Prostate gland (tissue), 2 donors: Measurements from ENCODE around the gene TMEM151A. TPM values are rescaled to one million over a fixed set of nuclear protein-coding genes. Genes with fewer than 3 reads are reported as not detected.

Source experiments
- DNase-seq: peaks from one replicate; pipeline ENCODE4 v3.0.0-alpha.2; 2019; ENCODE audit warnings: low spot score
- H3K27ac ChIP-seq, 2 donors: fragments of 200-600 bp; sonication (generic); 2 replicates each; pipeline ENCODE4 v1.5.1; 2017 to 2019
- H3K27me3 ChIP-seq: fragments of 200-600 bp; sonication (generic); replicated peaks from 2 replicates; pipeline ENCODE4 v1.5.1; 2019; ENCODE audit not compliant: insufficient read depth
- H3K36me3 ChIP-seq, 2 donors: fragments of 200-600 bp; sonication (generic); 1 replicate in 1 of 2; 2 replicates in 1 of 2; pipeline versions ENCODE4 v1.5.1 to v1.8.1; 2017 to 2019
- H3K4me1 ChIP-seq: fragments of 200-600 bp; sonication (generic); replicated peaks from 2 replicates; pipeline ENCODE4 v1.5.1; 2019
- H3K4me3 ChIP-seq, 2 donors: fragments of 200-600 bp; sonication (generic); 2 replicates each; pipeline ENCODE4 v1.5.1; 2017 to 2019
- H3K9me3 ChIP-seq: fragments of 200-600 bp; sonication (generic); 2 replicates; pipeline ENCODE4 v1.5.1; 2017
- CTCF ChIP-seq, 4 experiments: fragments of 200-600 bp in 2 of 4; fragments of 450-650 bp in 2 of 4; sonication (generic) in 2 of 4; IDR thresholded peaks; 1 replicate in 3 of 4; 2 replicates in 1 of 4; pipeline ENCODE4 v1.5.1; 2016 to 2019; ENCODE audit warnings: antibody characterized with exemption in 4 of 4, mild to moderate bottlenecking in 2 of 4, moderate library complexity in 2 of 4
- POLR2A ChIP-seq: fragments of 450-650 bp; IDR thresholded peaks from one replicate; pipeline ENCODE4 v1.6.1; 2016; ENCODE audit warnings: antibody characterized with exemption, mild to moderate bottlenecking
- POLR2AphosphoS5 ChIP-seq: sonication (generic); formaldehyde crosslinking; IDR thresholded peaks from one replicate; pipeline ENCODE4 v1.6.1; 2017; ENCODE audit warnings: antibody characterized with exemption
- WGBS: methylation state at CpG from one replicate; pipeline ENCODE4 v1.1.5; 2018; 5-methylcytosine and 5-hydroxymethylcytosine counted together
- intact Hi-C: fragments of 100-400 bp; cut with DNase I; formaldehyde crosslinking; loops from one replicate; pipeline ENCODE4 v1.14.2; 2022
- total RNA-seq, 2 donors: library from RNA; depleted of rRNA; stranded (reverse); fragments of >200 nt; gene quantifications; one replicate each; pipeline ENCODE4 v1.1.0, GENCODE V29; 2016

The TMEM151A gene
- total RNA-seq, 2 donors from 2014 or later = 0.17 to 0.50 TPM

GRCh38 chr11:66292543-66293332 is 1.0 kb downstream of the TMEM151A start:
- no peaks in the 10 kb centered on the region for H3K9me3 ChIP-seq
- H3K4me1 ChIP-seq = peaks cover 14% of the 10 kb centered on the region
- no peak overlapping the region for H3K4me3 ChIP-seq
- no peaks in the 10 kb centered on the region for H3K36me3 ChIP-seq
- no peak overlapping the region for H3K27ac ChIP-seq
- peaks cover 3% of the 10 kb centered on the region for H3K27me3 ChIP-seq
- intact Hi-C loops = no loop called here
- 41% methylated on average over 17 of the region's 17 CpGs for WGBS
- no peak for TF ChIP-seq POLR2A
- no peak for TF ChIP-seq CTCF (IDR thresholded peaks at IDR 0.05)
- no peak for TF ChIP-seq POLR2AphosphoS5
- no peak for DNase-seq

- WGBS = 70% methylated on average over 4 of the region's 4 CpGs
- Histone ChIP-seq H3K4me3 (no peak overlapping the region), H3K27ac (no peak overlapping the region), H3K9me3 (no peaks in the 10 kb centered on the region), H3K4me1 (peaks cover 10% of the 10 kb centered on the region), H3K36me3 (no peaks in the 10 kb centered on the region), H3K27me3 (peaks cover 3% of the 10 kb centered on the region)
- no peak for DNase-seq
- TF ChIP-seq POLR2AphosphoS5 (no peak), POLR2A (no peak), CTCF (IDR thresholded peaks at IDR 0.05) (no peak)
- intact Hi-C loops = no loop called here
Observed at GRCh38 chr11:66293352-66293751, 1.7 kb downstream of the TMEM151A start.

GRCh38 chr11:66293777-66294625 is 2.3 kb downstream of the TMEM151A start:
- peaks cover 3% of the 10 kb centered on the region for H3K27me3 ChIP-seq
- H3K36me3 ChIP-seq = no peaks in the 10 kb centered on the region
- WGBS = 80% methylated on average over 30 of the region's 30 CpGs
- H3K4me3 ChIP-seq = no peak overlapping the region
- no peaks in the 10 kb centered on the region for H3K9me3 ChIP-seq
- peaks cover 9% of the 10 kb centered on the region for H3K4me1 ChIP-seq
- DNase-seq = no peak
- no peak for TF ChIP-seq POLR2A
- TF ChIP-seq CTCF (IDR thresholded peaks at IDR 0.05) = no peak
- TF ChIP-seq POLR2AphosphoS5 = no peak
- H3K27ac ChIP-seq = no peak overlapping the region
- intact Hi-C loops = no loop called here

GRCh38 chr11:66294626-66295620 is 3.2 kb downstream of the TMEM151A start:
- Histone ChIP-seq H3K4me3 (no peak overlapping the region), H3K27ac (no peak overlapping the region), H3K4me1 (peaks cover 6% of the 10 kb centered on the region), H3K36me3 (no peaks in the 10 kb centered on the region), H3K27me3 (peaks cover 3% of the 10 kb centered on the region), H3K9me3 (no peaks in the 10 kb centered on the region)
- no peak for TF ChIP-seq CTCF (IDR thresholded peaks at IDR 0.05)
- no peak for TF ChIP-seq POLR2A
- TF ChIP-seq POLR2AphosphoS5 = no peak
- DNase-seq = no peak
- WGBS = 80% methylated on average over 92 of the region's 123 CpGs
- intact Hi-C loops = no loop called here
